HG02970 (cell line): ENCODE data around the gene ARRDC5.
"Not testable (repeated sequence)": the region's sequence is repeated elsewhere in the genome, so short reads cannot be mapped to it uniquely, and the experiment has no call there.

ENCODE experiments used
- ATAC-seq: cut with Tn5 transposase; IDR thresholded peaks from one replicate; pipeline ENCODE4 v1.9.1; 2021; ENCODE audit warnings: mild to moderate bottlenecking, moderate library complexity, moderate number of reproducible peaks; ENCODE audit not compliant: unreplicated experiment, low FRiP score

The ARRDC5 gene

DNA sequence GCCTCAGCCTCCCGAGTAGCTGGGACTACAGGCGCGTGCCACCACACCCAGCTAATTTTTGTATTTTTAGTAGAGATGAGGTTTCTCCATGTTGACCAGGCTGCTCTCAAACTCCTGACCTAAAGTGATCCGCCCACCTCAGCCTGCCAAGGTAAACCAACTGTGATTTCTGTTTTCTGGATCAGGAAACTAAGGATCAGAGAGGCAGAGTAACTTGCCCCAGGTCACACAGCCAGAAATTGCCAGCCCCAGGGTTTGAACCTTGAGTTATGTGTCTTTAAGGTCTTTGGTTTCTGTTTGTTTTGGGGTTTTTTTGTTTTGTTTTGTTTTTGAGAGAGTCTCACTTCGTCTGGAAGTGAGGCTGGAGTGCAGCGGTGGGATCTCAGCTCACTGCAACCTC is 31.0 kb downstream of the ARRDC5 start:
- ATAC-seq, result no peak

DNA sequence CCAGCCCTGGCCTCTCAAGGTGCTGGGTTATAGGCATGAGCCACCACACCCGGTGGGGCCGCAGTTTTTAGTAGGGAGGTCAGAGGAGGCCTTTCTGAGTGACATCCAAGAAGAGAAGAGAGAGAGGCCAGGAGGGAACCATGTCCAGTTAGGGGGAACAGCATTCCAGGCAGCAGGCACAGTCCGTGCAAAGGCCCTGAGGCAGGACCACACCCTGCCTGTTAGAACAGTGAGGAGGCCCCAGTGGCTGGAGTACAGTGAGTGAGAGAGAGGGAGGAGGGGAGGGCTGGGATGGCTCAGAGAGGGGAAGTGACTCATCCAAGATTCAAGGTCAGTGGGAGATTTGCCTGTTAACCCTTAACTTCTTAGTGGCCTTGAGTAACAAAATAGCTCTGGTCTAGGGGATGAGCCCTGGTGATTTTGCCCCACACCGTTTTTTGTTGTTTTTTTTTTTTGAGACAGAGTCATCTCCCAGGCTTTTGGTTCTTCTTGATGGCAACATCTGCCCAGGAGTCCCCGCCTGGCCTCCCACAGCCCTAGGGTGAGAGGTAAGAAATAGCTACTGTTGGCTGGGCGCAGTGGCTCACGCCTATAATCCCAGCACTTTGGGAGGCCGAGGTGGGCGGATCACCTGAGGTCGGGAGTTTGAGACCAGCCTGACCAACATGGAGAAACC is 32.5 kb downstream of the ARRDC5 start:
- no peak for ATAC-seq

DNA sequence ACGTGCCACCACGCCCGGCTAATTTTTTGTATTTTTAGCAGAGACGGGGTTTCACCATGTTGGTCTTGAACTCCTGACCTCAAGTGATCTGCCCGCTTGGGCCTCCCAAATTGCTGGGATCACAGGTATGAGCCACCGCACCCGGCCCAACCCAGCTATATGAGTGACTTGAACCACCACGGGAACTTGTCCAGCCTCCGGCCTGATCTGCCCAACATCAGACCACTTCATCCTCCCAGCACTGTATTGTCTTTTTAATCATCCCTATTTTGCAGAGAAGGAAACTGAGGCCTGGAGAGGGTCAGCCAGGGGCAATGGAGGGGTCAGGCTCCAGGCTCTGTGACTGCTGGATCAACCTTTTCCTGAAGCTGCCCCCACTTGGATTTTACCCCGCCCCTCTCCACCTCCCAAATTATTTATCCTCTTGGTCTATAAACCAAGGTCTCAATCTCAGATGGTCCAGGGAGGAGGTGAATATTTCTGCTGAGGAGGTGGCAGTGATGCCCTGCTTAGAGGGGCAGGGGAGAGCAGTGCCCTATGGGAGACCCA is 34.3 kb downstream of the ARRDC5 start:
- ATAC-seq, result no peak

DNA sequence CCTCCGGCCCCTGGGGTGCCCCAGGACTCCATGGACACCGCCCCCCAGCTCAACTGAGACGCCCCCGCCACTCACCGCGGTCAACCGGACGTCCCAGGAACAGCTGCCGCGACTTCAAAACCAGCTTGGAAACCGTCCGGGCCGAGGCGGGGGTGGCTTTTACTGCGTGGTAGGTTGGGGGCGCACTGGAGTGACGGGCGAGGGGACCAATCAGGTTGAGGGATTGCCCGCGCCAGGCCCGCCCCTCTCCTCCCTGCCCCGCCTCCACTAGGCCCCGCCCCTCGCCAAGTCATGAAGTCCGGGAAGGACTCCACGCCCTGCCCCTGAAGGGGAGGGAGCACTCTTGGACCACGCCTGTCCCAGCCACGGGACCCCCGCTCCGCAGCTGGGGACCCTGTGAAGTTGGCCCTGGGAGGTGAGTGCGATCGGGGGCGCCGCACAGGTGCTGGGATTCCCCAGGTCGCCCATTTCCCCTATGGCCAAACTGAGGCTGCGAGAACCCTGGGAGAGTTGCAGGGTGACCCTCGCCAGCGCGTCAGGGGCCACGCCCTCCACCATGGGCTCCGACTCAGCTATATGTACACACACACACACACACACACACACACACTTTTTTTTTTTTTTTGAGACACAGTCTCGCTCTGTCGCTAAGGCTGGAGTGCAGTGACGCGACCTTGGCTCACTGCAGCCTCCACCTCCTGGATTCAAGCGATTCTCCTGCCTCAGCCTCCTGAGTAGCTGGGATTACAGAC is 35.0 kb downstream of the ARRDC5 start, which contains the start of gene PLIN3:
PLIN3 (minus strand) TSS at position 134 of the 752 bp plus-strand sequence. CDS start 6,273 bp downstream, outside the sequence.
- peak; percentile 72 for ATAC-seq

DNA sequence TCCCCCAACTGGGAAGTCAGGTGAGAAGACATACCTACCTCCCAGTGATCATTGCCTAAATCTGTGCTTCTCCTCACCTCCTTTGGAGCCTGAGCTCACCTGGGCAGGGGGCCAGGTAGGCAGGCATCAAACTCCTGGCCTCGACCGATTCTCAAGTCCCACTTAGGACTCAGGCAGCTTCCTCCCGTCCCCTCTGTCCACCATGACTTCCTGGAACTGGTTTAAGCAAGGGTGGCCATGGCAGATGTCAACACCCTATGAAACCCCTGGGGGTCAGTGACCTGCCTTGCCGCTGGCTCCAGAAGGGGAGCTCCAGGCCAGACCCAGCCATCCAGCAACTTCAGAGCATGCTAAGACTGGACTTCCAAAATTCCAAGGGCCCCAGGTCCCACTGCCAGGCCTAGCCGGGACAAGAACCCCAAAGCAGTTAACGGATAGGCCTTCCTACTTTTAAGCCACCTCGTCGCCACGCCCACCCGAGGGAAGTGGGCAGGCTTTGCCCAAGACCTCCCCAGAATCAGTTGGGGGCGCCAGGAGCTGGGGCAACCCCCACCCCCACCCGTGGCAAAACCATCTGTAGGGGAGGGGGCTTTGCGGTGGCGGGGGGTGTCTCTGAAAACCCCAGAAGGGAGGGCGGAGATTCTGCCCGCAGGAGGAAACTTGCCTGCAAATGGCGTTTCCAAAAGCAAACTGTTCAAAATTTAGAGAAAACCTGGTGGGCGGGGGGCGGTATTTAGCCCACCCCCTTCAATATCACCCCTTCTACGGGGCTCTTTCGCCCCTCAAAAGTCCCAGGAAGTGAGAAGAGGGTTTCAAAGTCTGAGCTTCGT is 35.9 kb downstream of the ARRDC5 start:
- no peak for ATAC-seq

DNA sequence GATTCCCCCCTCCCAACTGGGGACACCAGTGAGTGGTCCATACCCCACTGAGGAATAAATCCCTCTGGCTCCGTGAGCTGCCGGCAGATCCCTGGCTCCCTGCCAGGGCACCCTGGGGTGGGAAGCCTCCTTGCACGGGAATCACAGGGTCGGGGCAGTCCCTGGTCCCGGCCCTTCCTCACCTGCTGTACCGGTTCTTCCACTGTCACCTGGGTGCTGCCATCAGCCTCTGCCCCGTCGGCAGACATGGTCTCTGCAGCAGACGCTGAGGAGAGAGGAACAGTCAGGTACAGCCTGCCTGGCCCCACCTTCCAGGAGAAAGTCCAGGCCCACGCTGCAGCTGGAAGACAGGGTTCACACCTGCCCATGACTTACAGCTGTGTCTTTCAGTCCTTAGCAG is 41.5 kb downstream of the ARRDC5 start:
- ATAC-seq, result no peak

DNA sequence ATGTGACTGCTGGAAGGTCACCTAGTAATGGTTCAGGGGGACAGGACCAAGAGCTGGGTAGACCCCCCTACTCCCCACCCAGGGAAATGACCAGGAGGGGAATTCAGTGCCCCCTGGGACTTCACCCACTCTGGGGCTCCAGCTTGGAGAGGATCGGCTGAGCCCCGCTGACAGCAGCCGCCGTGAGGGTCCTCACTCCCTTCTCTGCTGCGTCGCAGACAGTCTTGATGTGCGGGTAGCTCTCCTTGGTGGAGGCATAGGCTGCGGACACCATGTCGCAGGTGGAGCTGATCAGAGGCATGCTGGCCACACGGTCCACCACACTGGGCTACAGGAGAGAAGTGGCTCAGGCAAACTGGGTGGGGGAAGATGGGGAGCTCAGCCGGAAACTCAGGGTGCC is 43.0 kb downstream of the ARRDC5 start:
- ATAC-seq, result no peak

DNA sequence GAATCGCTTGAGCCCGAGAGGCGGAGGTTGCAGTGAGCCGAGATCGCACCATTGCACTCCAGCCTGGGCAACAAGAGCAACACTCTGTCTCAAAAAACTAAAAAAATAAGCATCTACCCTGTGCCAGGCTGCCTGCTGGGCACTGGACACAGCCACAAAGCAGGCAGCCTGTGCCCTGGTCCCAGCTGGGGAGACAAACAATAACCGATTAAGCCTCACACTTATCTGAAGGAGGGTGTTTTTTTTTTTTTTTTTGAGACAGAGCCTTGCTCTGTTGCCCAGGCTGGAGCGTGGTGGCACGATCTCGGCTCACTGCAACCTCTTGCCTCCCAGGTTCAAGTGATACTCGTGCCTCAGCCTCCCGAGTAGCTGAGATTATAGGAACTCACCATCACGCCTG is 46.2 kb downstream of the ARRDC5 start:
- not testable (repeated sequence) for ATAC-seq

DNA sequence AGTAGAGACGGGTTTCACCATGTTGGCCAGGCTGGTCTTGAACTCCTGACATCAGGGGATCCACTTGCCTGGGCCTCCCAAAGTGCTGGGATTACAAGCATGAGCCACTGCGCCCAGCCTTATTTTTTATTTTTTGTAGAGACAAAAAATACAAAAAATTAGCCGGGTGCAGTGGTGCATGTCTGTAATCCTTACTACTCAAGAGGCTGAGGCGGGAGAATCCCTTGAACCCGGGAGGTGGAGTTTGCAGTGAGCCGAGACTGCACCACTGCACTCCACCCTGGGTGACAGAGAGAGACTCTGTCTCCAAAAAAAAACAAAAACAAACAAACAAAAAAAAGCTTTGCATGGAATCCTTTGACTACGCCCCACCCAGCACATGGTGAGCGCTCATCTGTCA is 49.2 kb downstream of the ARRDC5 start:
- not testable (repeated sequence) for ATAC-seq

DNA sequence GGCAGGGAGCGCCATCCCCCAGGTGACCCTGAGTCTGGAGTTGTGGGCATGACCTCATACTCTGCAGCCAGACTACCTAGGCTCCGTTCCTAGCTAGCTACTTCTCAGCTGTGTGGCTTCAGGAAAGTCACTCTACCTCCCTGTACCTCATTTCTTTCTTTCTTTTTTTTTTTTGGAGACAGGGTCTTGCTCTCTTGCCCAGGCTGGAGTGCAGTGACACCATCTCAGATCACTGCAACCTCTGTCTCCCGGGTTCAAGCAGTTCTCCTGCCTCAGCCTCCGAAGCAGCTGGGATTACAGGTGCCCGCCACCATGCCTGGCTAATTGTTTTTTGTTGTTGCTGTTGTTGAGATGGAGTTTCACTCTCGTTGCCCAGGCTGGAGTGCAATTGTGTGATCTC is 50.2 kb downstream of the ARRDC5 start:
- no peak for ATAC-seq

DNA sequence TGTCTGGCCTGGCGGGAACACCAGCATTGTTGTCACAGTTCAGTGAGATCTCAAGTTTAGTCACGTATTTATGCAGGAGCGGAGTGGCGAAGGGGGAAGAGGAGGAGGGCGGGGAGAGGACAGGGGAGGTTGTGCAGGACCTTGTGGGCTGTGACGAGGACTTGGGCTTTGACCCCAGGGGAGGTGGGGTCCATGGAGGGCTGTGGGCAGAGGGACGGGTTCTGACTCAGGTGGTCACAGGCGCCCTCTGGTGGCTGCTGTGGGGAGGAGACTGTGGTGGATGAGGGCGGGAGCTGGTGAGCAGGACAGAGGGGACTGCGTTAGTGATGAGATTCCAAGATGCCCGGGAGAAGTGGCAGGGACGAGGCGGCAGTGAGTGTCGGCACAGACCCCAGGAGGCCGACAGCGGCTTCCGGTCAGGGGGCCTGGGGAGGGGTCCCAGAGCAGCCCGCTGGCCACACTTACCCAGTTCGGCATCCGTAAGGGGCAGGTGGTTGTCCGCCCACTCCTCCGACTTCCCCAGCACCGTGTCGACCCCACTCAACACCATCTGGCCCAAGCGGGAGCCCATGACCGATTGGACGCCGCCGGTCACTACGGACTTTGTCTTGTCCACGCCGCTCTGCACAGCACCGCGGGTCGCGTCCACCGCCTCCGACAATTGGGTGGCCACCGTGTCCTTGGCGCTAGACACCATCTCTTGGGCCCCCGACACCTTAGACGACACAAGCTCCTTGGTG is 51.0 kb downstream of the ARRDC5 start:
- ATAC-seq, result no peak

DNA sequence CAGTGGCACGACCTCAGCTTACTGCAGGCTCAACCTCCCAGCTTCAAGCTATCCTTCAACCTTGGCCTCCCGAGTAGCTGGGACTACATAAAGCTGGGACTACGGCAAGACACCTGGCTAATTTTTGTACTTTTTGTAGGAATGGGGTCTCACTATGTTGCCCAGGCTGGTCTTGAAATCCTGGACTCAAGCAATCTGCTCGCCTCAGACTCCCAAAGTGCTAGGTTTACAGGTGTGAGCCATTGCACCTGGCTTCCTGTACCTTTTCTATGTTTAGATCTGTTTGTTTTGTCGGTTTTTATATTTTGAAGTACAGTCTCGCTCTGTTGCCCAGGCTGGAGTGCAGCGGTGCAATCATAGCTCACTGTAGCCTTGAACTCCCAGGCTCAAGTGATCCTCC is 53.7 kb downstream of the ARRDC5 start:
- ATAC-seq, result no peak

DNA sequence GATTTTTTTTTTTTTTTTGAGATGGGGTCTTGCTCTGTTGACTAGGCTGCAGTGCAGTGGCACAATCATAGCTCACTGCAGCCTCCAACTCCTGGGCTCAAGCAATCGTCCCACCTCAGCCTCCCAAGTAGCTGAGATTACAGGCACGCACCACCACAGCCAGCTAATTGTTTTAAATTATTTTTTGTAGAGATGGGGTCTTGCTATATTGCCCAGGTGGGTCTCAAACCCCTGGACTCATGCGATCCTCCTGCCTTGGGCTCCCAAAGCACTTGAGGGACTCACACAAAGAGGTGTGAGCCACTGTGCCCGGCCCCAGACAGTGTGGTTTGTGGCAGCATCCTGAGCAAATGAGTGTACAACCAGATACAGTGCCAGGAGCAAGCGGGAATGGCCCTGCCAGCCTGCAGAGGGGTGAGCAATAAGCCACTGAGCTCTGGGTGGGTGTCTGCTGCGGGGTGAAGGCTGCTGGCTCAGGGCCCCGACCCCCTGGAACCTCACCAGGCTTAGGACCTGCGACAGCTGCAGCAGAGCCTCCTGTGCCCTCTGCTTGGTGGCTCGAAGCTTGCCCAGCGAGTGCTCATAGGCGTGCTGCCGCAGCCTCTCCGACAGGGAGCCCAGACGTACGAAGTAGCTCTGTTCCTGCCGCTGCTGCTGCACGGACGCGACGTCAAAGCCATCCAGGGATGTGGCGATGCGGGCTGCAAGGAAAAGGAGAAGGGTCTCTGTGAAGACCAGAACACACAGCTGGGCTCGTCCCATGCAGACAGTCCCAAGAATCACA is 55.3 kb downstream of the ARRDC5 start:
- no peak for ATAC-seq

DNA sequence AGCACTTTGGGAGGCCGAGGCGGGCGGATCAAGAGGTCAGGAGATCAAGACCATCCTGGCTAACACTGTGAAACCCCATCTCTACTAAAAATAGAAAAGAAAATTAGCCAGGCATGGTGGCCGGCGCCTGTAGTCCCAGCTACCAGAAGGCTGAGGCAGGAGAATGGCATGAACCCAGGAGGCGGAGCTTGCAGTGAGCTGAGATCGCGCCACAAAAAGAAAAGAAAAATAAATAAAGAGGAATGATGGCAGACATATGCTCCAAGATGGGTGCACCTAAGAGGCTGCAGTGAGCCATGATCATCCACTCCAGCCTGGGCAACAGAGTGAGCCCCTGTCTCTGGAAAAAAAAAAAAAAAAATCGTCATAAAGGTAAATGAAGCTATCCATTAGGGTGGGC is 56.7 kb downstream of the ARRDC5 start:
- not testable (repeated sequence) for ATAC-seq

DNA sequence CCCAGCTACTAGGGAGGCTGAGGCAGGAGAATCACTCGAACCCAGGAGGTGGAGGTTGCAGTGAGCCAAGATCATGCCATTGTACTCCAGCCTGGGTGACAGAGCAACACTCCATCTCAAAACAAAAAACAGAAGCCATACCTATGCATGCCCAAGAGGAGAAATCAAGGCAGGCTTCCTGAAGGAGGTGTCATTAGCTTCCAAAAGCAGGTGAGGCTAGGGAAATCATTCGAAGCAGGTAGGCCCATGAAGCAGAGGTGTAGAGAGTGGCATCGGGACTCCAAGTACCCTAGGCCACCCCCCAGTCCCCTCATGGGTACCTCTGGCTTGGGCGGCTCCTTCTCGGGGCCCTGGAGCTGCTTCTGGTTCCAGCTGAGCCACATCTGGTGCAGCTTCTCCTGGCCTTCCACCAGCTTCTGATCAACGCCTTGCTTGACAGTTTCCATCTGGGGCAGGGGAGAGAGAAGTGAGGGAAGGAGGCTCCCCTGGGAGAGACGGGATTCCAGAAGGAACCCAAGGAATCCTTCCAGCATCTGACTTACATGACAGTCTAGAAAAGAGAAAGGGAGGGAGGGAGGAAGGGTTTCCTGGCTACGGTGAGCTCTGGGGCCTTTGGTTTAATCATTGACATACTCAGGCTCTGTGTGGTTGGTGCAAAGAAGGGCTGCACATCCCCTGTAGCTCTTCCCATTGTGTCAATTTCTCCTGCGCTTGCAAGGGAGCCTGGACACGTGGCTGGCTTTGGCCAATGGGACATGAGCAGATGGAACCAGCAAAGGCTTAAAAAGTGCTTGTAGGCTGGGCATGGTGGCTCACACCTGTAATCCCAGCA is 58.1 kb downstream of the ARRDC5 start:
- no peak for ATAC-seq

DNA sequence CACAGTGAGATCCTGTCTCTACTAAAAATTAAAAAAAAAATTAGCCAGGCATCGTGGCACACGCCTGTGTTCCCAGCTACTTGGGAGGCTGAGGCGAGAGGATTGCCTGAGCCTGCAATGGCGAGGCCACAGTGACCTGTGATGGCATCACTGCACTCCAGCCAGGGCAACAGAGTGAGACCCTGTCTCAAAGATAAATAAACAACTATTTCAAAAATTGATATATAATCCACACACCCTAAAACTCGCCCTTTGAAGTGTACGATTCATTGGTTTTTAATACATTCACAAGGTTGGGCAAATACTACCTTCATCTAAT is 59.1 kb downstream of the ARRDC5 start:
- ATAC-seq, result no peak
